Germinal center (tissue), 1 donor: ENCODE results near the gene SLC6A7.

Source experiments
- DNase-seq: peaks from one replicate; pipeline ENCODE4 v3.0.0; 2012; ENCODE audit warnings: mixed read lengths, low spot score

SLC6A7 gene

DNA sequence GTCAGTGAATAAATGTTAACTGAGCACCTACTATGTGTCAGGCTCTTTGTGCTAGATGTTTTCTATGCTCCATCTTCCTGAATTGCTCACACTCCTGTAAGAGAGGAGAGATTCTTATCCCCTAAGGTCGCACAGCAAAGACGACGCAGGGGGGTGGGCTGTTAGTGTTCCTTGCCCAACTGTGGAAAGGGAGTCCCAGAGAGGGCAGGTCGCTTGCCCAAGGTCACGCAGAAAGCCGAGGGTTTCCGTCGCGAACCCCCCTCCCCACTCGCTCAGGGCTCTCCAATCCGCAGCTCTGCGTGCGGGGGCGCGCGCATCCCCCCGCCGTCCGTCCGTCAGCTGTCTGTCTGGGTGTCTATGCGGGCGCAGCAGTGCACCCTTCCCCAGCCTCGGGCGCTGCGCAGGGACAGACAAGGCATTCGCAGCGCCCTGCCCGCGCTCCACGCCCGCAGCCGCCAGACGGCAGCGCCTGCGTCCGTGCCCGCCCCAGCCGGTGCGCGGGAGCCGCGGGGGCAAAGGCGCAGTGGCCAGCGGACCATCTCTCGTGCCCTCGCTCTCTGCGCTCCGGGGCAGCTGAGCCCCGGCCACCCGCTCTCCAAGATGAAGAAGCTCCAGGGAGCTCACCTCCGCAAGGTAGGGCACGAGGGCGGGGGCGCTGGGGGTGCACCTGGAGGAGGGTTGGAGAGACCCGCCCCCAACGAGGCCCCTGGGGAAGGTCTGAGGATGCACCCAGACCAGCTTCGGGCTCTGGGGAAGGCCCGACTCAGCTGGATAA lies at the start of gene SLC6A7:
TSS of gene SLC6A7 (plus strand) at position 335 of the 775 bp plus-strand sequence. CDS start at position 601, 266 bp downstream.
- no peak for DNase-seq

DNA sequence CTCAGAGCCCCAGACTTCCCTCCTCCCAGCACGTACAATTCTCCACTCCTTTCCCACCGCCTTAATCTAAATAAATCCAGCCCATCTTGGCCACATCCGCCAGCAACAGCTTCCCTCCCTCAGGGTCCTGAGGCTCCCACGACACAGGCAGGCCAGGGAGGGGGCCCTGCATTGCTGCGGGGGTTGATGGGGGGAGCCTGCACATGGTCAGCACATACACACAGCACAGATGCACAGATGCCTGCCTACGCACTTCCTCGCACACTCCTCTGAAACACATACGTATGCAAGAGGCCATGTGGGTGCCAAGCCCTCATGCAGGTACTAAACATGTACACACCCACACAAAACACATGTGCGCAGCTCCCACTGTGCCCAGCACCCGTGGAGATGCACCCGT lies 49.0 kb upstream of the SLC6A7 start:
- no peak for DNase-seq

GRCh38 chr5:150141544-150142184 lies 48.2 kb upstream of the SLC6A7 start:
- no peak for DNase-seq

DNA sequence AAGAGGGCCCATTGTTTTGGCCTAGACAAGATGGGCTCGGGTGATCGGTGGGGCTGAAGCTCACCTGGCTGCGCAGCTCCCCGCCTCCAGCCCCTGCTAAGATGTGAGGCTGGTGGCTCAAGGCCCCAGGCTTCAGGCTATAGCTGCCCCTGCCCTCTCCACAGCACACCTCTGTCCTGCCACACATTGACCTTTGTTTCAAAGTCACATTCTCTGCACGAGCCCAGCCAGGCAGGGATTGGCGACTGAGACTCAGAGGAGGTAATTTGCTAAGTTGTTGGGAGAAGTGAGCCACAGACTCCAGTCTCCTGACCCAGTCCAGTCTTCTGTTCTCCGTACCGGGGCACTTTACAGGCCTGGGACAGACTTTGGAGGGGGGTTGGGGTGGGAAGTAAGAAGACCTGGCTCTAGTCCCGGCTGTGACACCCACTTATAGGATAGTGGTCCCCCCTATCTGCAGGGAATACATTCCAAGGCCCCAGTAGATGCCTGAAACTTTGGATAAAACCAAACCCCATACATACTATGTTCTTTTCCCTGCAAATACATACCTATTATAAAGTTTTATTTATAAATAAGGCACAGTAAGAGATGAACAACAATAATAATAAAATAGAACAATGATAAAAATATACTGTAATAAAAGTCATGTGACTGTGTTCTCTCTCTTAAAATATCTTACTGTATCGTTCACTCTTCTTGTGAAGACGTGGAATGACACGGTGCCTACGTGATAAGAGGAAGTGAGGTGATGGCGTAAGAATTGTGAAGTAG lies 47.5 kb upstream of the SLC6A7 start:
- DNase-seq, result no peak

GRCh38 chr5:150142959-150143349 lies 46.9 kb upstream of the SLC6A7 start:
- no peak for DNase-seq

- DNase-seq, result no peak
Observed at GRCh38 chr5:150143350-150144245, 46.3 kb upstream of the SLC6A7 start.

GRCh38 chr5:150144246-150144801 lies 45.5 kb upstream of the SLC6A7 start:
- no peak for DNase-seq

DNA sequence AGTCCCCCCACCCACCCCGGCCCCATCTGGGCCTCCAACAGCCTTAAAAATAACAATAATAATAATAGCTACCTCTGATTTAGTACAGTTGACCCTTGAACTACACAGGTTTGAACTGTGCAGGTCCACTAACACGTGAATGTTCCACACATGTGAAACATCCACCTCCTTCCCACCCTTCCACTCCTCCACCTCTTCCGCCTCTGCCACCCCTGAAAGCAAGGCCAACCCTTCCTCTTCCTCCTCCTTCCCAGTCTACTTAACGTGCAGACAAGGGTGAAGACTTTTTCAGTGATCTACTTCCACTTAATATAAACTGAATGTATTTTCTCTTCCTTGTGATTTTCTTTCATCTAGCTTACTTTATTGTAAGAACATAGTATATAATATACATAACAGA lies 45.0 kb upstream of the SLC6A7 start:
- no peak for DNase-seq

- no peak for DNase-seq
Observed at GRCh38 chr5:150146235-150146634, 43.6 kb upstream of the SLC6A7 start.

- no peak for DNase-seq
Observed at GRCh38 chr5:150146862-150147601, 42.8 kb upstream of the SLC6A7 start.

GRCh38 chr5:150147670-150148069 lies 42.2 kb upstream of the SLC6A7 start:
- no peak for DNase-seq

GRCh38 chr5:150148117-150148927 lies 41.5 kb upstream of the SLC6A7 start:
- DNase-seq, result no peak

DNA sequence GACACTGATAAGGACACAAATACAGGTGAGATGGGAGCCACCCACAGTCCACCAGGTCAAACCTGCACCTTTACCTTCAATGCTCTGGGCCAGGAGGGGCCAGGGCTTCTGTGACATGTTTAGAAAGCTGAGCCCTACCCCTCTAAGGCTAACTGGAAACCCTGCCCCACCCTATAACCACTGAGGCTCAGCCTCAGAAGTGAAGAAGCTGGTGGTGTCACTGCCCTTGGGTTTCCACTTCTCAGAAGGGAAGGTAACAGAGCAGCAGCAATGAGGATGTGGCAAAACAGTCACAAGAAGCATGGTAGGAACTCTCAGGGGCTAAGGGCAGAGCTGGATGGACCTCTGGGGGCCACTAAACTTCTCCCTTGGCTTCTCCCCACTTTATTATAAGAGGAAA lies 40.2 kb upstream of the SLC6A7 start:
- DNase-seq, result no peak

DNA sequence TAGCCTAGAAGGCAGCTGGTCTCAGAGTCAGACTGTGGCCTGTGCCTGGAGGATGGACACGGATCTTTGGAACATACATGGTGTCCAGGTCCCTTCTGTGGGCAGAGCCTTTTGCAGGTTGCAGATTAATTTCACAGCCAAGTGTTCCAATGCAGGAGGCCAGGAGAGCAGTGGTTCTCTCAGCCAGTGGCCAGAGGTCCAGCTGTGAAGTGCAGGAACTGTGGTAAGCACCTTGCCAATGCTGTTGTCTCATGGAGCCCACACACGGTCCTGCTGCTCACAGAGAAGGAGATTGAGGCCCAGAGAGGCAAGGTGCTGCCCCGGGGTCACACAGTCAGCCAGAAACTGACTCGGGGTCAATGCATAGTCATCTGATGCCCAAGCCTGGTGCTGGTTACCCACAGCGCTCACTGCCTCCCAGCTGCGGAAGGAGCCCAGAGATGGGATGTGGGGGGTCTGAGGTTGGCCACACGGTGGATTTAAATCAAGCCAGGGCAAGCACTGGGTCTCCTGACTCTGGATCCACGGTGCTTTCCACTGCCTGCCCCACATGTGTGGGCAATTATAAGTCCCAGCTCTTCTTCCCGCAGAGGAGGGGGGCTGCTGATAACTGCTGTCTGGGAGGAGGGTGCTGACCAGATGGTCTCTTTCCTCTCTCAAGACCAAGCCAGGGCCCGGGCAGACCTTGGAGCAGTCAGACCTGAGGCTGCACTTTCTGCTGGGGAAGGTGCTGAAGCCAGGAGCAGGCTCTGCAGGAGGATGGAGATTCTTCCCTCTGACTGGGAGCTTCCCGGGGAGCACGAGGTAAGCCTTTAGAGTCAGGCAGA lies 37.0 kb upstream of the SLC6A7 start:
- no peak for DNase-seq

DNA sequence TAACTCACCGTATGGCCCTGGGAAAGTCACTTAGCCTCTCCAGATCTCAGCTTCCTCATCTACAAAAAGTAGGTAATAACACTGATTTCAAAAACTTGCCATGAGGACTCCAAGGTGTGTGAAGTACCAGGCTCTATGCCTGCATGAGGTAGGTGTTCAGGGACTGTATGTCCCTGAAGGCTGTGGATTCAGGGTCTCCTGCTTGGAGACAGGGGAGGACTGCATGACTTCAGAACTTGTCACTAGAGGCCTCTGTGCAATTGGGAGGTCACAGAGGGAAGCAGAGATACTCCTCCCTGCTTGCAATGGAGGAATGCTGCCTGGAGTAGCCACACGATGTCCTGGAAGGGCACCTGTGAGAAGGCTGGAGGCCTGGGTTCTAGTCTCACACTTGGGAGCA lies 36.4 kb upstream of the SLC6A7 start:
- no peak for DNase-seq

DNA sequence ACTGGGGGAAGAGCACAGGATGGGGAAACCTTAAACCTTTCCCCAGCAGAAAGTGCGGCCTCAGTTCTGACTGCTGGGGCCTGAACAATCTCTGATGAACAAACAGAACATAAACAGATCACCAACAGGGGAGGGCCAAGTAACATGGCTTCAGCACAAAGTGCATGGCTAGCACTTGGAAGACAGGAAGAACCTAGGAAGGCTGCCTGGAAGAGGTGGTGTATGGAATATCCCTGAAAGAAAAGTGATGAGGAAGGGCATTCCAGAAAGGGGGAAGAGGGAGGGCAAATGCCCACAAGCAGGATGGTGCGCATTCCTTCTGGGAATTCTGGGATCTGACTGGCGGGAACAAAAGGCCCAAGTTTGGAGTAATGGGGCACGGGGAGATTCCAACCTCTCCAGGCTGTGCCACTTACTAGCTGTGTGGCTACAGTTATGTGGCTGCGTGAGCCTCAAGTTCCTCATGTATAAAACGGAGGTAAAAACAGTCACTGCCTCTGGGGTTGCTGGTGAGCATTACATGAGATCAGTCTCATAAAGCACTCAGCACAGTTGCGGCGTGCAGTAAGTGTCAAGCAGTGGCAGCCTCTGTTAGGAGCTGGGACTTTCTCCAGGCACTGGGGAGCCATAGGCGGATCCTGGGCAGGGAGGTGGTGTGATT lies 35.8 kb upstream of the SLC6A7 start:
- DNase-seq, result peak; percentile 21

DNA sequence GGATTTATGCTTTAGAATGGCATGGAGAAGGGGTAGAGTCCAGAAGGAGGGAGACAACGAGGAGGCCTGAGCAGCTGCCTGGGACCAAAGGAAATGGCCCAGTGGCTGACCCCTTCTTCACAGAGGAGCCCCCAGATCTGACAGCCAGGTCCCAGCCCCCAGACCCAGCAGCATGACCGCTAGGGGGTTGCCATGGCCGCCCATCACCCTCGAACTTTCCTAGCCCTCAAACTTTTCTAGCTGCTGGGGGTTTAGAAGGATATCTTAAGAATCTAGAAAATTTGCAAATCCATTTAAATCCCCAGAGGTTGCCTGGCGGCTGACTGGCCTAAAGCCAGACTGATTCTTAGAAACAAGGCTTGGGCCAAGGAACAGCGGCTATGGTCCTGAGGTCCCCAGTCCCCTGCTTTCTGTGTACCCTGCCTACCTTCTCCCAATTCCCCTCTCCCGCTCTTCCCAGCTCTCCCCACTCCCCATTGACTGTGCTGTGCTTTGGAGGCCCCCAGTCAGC lies 35.2 kb upstream of the SLC6A7 start:
- DNase-seq, result no peak
